Measurements from ENCODE around the gene NAP1L4. TPM values are rescaled to one million over a fixed set of nuclear protein-coding genes. Genes with fewer than 3 reads are reported as not detected.
A peak's percentile ranks its signal among the peaks of the same experiment; 100 is the strongest.

Gene NAP1L4
- total RNA-seq, 2 donors from 2014 or later: 45.9 to 57.7 TPM

DNA sequence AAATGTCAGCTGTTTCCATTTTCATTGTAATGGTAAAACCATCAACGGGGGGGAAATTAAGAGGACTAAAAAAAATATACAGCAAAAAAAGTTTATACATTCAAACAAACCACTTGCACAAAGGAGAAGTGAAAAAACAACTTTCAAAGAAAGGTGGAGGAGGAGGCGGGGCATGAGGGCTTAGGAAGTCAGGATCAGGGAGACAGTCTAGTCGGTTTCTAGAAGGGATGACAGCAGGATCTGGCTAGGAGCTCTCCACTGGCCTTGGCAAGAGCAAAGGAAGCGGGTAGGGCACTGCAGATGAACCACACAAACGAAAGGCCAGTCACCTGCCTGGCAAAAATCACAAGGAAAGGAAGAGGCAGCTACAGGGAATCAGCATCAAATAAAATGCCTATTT is 31.0 kb downstream of the NAP1L4 start:
- no peak for ATAC-seq
- H3K27ac ChIP-seq: no peak overlapping the region
- intact Hi-C loops (cut with DNase I): no loop called here
- H3K27me3 ChIP-seq: no peaks in the 10 kb centered on the region
- no peaks in the 10 kb centered on the region for H3K9me3 ChIP-seq
- 66 to 86% methylated on average over 5 of the region's 5 CpGs for WGBS, 2 donors
- no peak overlapping the region for H3K4me3 ChIP-seq
- TF ChIP-seq POLR2A (IDR thresholded peaks at IDR 0.05): no peak
- TF ChIP-seq, protein P1, sequence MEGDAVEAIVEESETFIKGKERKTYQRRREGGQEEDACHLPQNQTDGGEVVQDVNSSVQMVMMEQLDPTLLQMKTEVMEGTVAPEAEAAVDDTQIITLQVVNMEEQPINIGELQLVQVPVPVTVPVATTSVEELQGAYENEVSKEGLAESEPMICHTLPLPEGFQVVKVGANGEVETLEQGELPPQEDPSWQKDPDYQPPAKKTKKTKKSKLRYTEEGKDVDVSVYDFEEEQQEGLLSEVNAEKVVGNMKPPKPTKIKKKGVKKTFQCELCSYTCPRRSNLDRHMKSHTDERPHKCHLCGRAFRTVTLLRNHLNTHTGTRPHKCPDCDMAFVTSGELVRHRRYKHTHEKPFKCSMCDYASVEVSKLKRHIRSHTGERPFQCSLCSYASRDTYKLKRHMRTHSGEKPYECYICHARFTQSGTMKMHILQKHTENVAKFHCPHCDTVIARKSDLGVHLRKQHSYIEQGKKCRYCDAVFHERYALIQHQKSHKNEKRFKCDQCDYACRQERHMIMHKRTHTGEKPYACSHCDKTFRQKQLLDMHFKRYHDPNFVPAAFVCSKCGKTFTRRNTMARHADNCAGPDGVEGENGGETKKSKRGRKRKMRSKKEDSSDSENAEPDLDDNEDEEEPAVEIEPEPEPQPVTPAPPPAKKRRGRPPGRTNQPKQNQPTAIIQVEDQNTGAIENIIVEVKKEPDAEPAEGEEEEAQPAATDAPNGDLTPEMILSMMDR (IDR thresholded peaks at IDR 0.05): no peak
- DNase-seq: no peak
- peaks cover 11 to 28% of the 10 kb centered on the region in 2 donors for H3K36me3 ChIP-seq (replicated peaks in 1 of 2; ENCODE audit: insufficient read depth in 1 of 2, low read depth in 2 of 2)
- no peaks in the 10 kb centered on the region for H3K4me1 ChIP-seq

DNA sequence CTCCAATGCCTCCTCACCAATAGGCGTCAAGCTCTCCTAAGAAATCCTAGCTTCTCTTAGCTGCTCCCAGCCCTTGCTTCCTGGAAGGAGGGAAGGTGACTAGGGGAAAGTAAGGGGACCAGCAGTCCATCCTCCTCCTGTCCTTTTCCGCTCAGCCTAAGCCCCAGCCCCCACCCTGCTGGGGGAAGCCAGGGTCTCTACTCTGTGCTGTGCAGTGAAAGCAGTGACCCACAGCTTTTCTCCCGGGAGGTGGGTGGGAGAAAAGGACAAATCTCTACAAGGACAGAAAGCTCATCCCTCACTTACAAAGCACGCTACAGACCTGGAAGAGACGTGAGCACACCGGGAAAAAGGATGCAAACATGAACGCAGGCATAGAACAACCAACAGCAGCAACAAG is 32.0 kb downstream of the NAP1L4 start:
- no peaks in the 10 kb centered on the region for H3K9me3 ChIP-seq
- no peaks in the 10 kb centered on the region for H3K27me3 ChIP-seq
- intact Hi-C loops (cut with DNase I): no loop called here
- 93 to 98% methylated on average over 7 of the region's 7 CpGs for WGBS, 2 donors
- no peak for TF ChIP-seq POLR2A (IDR thresholded peaks at IDR 0.05)
- TF ChIP-seq, protein P1 (IDR thresholded peaks at IDR 0.05): no peak
- no peak overlapping the region for H3K27ac ChIP-seq
- H3K4me3 ChIP-seq: no peak overlapping the region
- H3K4me1 ChIP-seq: no peaks in the 10 kb centered on the region
- no peak for DNase-seq
- no peak for ATAC-seq
- H3K36me3 ChIP-seq (replicated peaks in 1 of 2; ENCODE audit: insufficient read depth in 1 of 2, low read depth in 2 of 2): peaks cover 7 to 30% of the 10 kb centered on the region in 2 donors

DNA sequence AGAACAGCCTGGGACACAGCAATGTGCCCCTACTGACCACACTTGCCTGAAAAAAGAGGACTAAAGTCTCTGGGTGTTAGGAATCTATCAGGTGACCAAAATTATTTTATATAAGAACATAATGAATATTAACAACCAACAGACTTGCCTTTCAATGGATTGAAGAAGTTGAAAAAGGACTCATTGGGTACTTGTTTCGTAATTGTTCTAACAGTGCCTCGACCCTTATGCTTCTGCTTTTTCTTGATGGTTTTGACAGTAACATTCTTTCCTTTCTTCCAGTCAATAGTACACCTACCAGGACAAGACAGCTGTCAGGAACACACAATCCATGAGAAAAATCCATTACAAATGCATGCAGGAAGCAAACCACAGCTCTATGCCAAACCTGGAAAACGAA is 33.9 kb downstream of the NAP1L4 start:
- H3K36me3 ChIP-seq (replicated peaks in 1 of 2; ENCODE audit: insufficient read depth in 1 of 2, low read depth in 2 of 2): peaks cover 10 to 27% of the 10 kb centered on the region in 2 donors
- H3K27ac ChIP-seq: no peak overlapping the region
- intact Hi-C loops (cut with DNase I): no loop called here
- no peak for ATAC-seq
- H3K4me1 ChIP-seq: no peaks in the 10 kb centered on the region
- no peaks in the 10 kb centered on the region for H3K9me3 ChIP-seq
- no peak for TF ChIP-seq POLR2A (IDR thresholded peaks at IDR 0.05)
- TF ChIP-seq, protein P1 (IDR thresholded peaks at IDR 0.05): no peak
- WGBS, 2 donors: 70 to 83% methylated on average over 3 of the region's 3 CpGs
- no peaks in the 10 kb centered on the region for H3K27me3 ChIP-seq
- DNase-seq: no peak
- no peak overlapping the region for H3K4me3 ChIP-seq

- Histone ChIP-seq H3K36me3 (replicated peaks in 1 of 2; ENCODE audit: insufficient read depth in 1 of 2, low read depth in 2 of 2) (peaks cover 12 to 45% of the 10 kb centered on the region in 2 donors), H3K27me3 (no peaks in the 10 kb centered on the region), H3K9me3 (no peaks in the 10 kb centered on the region), H3K4me1 (no peaks in the 10 kb centered on the region), H3K4me3 (no peak overlapping the region), H3K27ac (no peak overlapping the region)
- no peak for TF ChIP-seq POLR2A (IDR thresholded peaks at IDR 0.05)
- TF ChIP-seq, protein P1 (IDR thresholded peaks at IDR 0.05): no peak
- DNase-seq (no peak), ATAC-seq (no peak)
- intact Hi-C loops (cut with DNase I): no loop called here
- 82 to 90% methylated on average over 6 of the region's 6 CpGs for WGBS, 2 donors
These were observed 36.1 kb downstream of the NAP1L4 start for GRCh38 chr11:2955906-2956476.

- TF ChIP-seq, protein P1 (IDR thresholded peaks at IDR 0.05): no peak
- TF ChIP-seq POLR2A (IDR thresholded peaks at IDR 0.05): no peak
- no peaks in the 10 kb centered on the region for H3K9me3 ChIP-seq
- peak; percentile 33 for ATAC-seq
- DNase-seq: no peak
- no peaks in the 10 kb centered on the region for H3K4me1 ChIP-seq
- no peaks in the 10 kb centered on the region for H3K27me3 ChIP-seq
- 78 to 86% methylated on average over 6 of the region's 6 CpGs for WGBS, 2 donors
- H3K36me3 ChIP-seq (replicated peaks in 1 of 2; ENCODE audit: insufficient read depth in 1 of 2, low read depth in 2 of 2): peaks cover 12 to 46% of the 10 kb centered on the region in 2 donors
- H3K4me3 ChIP-seq: no peak overlapping the region
- no peak overlapping the region for H3K27ac ChIP-seq
- intact Hi-C loops (cut with DNase I): no loop called here
These were observed 37.9 kb downstream of the NAP1L4 start for GRCh38 chr11:2954263-2954662.
